ENCODE measurements around the gene SOX8.

SOX8 gene

DNA sequence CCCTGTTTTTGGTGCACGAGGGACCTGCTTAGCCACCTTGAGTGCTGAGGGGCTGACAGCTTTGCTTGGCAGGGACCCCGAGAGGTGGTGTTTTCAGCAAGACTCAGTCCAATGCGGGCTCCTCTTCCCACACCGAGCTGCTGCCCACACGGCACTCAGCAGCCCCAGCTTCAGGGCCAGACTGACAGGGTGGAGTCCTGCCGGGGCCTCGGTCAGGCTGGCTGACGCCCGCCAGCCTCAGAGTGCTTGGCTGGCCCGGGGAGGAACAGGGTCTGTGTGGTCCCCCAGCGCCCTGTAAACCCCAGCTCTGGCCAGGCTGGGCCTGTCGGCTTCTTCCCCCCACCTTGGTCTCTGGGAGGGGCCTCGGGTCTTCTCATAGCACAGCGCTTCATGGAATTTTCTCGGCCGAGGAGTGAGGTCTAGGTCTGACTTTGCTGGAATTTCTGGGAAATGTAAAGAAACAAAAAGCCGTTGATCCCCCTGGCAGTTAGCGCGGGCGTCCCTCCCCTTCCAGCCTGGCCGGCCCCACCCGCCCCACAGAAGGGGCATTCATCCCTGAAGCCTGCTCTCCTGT is 2.6 kb downstream of the SOX8 start:
- Histone ChIP-seq H3K9me3 (replicated peaks; ENCODE audit: insufficient read depth, low read length) (no peaks in the 10 kb centered on the region), H3K9ac (ENCODE audit: low read length) (no peak overlapping the region), H3F3A (ENCODE audit: insufficient read depth, low read length) (no peaks in the 10 kb centered on the region), H3K27ac (ENCODE audit: low read length) (no peak overlapping the region), H4K20me1 (ENCODE audit: insufficient read depth, low read length) (no peaks in the 10 kb centered on the region), H3K9me2 (replicated peaks; ENCODE audit: insufficient read depth, low read length) (no peaks in the 10 kb centered on the region), H3K27me3 (replicated peaks; ENCODE audit: insufficient read depth, low read length) (peaks cover 86% of the 10 kb centered on the region), H2AFZ (ENCODE audit: low read length) (no peak overlapping the region), H3K36me3 (replicated peaks; ENCODE audit: insufficient read depth, low read length) (no peaks in the 10 kb centered on the region), H3K4me2 (ENCODE audit: low read depth, low read length) (no peak overlapping the region), H3K79me2 (ENCODE audit: low read length) (no peaks in the 10 kb centered on the region), H3K4me1 (ENCODE audit: low read length) (no peaks in the 10 kb centered on the region), H3K4me3 (ENCODE audit: low read length) (no peak overlapping the region)
- DNase-seq = no peak
- TF ChIP-seq, protein P1, sequence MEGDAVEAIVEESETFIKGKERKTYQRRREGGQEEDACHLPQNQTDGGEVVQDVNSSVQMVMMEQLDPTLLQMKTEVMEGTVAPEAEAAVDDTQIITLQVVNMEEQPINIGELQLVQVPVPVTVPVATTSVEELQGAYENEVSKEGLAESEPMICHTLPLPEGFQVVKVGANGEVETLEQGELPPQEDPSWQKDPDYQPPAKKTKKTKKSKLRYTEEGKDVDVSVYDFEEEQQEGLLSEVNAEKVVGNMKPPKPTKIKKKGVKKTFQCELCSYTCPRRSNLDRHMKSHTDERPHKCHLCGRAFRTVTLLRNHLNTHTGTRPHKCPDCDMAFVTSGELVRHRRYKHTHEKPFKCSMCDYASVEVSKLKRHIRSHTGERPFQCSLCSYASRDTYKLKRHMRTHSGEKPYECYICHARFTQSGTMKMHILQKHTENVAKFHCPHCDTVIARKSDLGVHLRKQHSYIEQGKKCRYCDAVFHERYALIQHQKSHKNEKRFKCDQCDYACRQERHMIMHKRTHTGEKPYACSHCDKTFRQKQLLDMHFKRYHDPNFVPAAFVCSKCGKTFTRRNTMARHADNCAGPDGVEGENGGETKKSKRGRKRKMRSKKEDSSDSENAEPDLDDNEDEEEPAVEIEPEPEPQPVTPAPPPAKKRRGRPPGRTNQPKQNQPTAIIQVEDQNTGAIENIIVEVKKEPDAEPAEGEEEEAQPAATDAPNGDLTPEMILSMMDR (IDR thresholded peaks at IDR 0.05; ENCODE audit: low read length) = no peak
- no peak for TF ChIP-seq EZH2 (optimal IDR thresholded peaks at IDR 0.05; ENCODE audit: low read depth, low read length)
- no peak for TF ChIP-seq EZH2phosphoT487 (IDR thresholded peaks at IDR 0.05; ENCODE audit: low read length)

DNA sequence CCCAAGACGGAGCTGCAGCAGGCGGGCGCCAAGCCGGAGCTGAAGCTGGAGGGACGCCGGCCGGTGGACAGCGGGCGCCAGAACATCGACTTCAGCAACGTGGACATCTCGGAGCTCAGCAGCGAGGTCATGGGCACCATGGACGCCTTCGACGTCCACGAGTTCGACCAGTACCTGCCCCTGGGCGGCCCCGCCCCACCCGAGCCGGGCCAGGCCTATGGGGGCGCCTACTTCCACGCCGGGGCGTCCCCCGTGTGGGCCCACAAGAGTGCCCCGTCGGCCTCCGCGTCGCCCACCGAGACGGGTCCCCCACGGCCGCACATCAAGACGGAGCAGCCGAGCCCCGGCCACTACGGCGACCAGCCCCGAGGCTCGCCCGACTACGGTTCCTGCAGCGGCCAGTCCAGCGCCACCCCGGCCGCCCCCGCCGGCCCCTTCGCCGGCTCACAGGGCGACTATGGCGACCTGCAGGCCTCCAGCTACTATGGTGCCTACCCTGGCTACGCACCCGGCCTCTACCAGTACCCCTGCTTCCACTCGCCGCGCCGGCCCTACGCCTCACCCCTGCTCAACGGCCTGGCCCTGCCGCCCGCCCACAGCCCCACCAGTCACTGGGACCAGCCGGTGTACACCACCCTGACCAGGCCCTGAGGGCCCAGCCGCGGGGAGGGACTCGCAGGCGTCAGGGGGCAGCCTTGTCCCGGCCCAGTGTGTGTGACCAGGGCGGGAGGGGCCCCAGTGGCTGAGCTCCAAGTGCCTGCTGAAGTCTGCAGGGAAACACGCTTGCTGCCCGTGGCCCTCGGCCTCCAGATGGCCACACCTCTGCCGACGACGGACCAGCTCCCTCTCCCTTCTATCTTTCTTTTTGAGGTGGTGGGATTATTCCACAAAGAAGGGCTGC is 3.4 kb downstream of the SOX8 start:
- peaks cover 86% of the 10 kb centered on the region for H3K27me3 ChIP-seq (replicated peaks; ENCODE audit: insufficient read depth, low read length)
- H3K9me2 ChIP-seq (replicated peaks; ENCODE audit: insufficient read depth, low read length) = no peaks in the 10 kb centered on the region
- TF ChIP-seq EZH2 (optimal IDR thresholded peaks at IDR 0.05; ENCODE audit: low read depth, low read length) = no peak
- no peak for TF ChIP-seq EZH2phosphoT487 (IDR thresholded peaks at IDR 0.05; ENCODE audit: low read length)
- TF ChIP-seq, protein P1 (IDR thresholded peaks at IDR 0.05; ENCODE audit: low read length) = no peak

DNA sequence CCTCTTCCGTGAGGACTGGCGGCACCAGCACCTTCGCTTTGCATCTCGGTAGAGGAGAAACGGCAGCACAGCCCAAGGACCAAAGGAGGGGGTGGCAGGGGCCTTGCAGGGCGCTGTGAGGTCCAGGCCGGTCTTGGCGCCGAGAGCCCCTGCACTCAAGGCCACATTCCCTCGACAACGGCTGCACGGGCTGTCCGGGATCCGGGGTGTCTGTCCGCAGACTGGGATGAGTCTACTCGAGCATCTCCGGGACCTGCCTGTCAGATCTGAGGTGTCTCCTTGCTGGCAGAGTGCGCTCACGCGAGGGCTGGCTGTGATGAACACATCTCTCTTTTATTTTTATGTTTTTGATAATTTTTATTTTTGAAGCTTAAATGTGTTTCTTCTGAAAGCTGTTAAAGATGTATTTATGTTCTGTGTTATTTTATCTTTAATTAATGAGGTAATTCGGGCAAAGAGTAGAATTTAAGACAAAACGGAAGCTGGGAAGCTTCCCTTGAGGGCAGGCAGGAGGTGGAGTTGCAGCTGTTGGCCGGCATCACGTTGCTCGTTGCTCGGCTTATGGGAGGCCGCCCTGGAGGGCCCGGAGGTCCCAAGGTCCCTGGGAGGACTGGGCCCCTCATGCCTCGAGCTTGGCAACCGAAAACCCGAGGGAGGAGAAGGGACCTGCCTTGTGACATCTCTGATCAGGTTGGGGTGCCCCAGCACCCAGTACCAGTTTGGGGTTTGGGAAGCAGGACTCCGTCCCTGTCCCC is 4.3 kb downstream of the SOX8 start:
- Histone ChIP-seq H3K4me2 (ENCODE audit: low read depth, low read length) (no peak overlapping the region), H3K79me2 (ENCODE audit: low read length) (no peaks in the 10 kb centered on the region)
- TF ChIP-seq EZH2phosphoT487 (IDR thresholded peaks at IDR 0.05; ENCODE audit: low read length) (no peak), EZH2 (optimal IDR thresholded peaks at IDR 0.05; ENCODE audit: low read depth, low read length) (no peak)
- TF ChIP-seq, protein P1 (IDR thresholded peaks at IDR 0.05; ENCODE audit: low read length) = no peak

More for the DNA sequence above, 3.4 kb downstream of the SOX8 start:
- Histone ChIP-seq H3K4me1 (ENCODE audit: low read length) (no peaks in the 10 kb centered on the region), H3K27ac (ENCODE audit: low read length) (no peak overlapping the region), H3K9ac (ENCODE audit: low read length) (no peak overlapping the region), H3K9me3 (replicated peaks; ENCODE audit: insufficient read depth, low read length) (no peaks in the 10 kb centered on the region), H3K79me2 (ENCODE audit: low read length) (no peaks in the 10 kb centered on the region), H3K36me3 (replicated peaks; ENCODE audit: insufficient read depth, low read length) (no peaks in the 10 kb centered on the region), H3F3A (ENCODE audit: insufficient read depth, low read length) (no peaks in the 10 kb centered on the region), H3K4me3 (ENCODE audit: low read length) (no peak overlapping the region), H4K20me1 (ENCODE audit: insufficient read depth, low read length) (no peaks in the 10 kb centered on the region), H2AFZ (ENCODE audit: low read length) (no peak overlapping the region), H3K4me2 (ENCODE audit: low read depth, low read length) (no peak overlapping the region)
- no peak for DNase-seq

More for the DNA sequence above, 4.3 kb downstream of the SOX8 start:
- Histone ChIP-seq H3K36me3 (replicated peaks; ENCODE audit: insufficient read depth, low read length) (no peaks in the 10 kb centered on the region), H3K9ac (ENCODE audit: low read length) (no peak overlapping the region), H3K27me3 (replicated peaks; ENCODE audit: insufficient read depth, low read length) (peaks cover 88% of the 10 kb centered on the region), H4K20me1 (ENCODE audit: insufficient read depth, low read length) (no peaks in the 10 kb centered on the region), H3K27ac (ENCODE audit: low read length) (no peak overlapping the region), H3K4me3 (ENCODE audit: low read length) (no peak overlapping the region), H3K4me1 (ENCODE audit: low read length) (no peaks in the 10 kb centered on the region), H3K9me2 (replicated peaks; ENCODE audit: insufficient read depth, low read length) (no peaks in the 10 kb centered on the region), H3K9me3 (replicated peaks; ENCODE audit: insufficient read depth, low read length) (no peaks in the 10 kb centered on the region), H3F3A (ENCODE audit: insufficient read depth, low read length) (no peaks in the 10 kb centered on the region), H2AFZ (ENCODE audit: low read length) (no peak overlapping the region)
- DNase-seq = no peak
